Muscle of arm (tissue), 12 donors: ENCODE results near the gene GDF15. TPM values are rescaled to one million over a fixed set of nuclear protein-coding genes. Genes with fewer than 3 reads are reported as not detected.
"Not testable (repeated sequence)": the region's sequence is repeated elsewhere in the genome, so short reads cannot be mapped to it uniquely, and the experiment has no call there.

Experiments used
- DNase-seq: peaks from one replicate; pipeline ENCODE4 v3.0.0-alpha.2; 2013
- polyA plus RNA-seq, 12 donors: library from polyadenylated mRNA; unstranded; fragments of 120-200 nt; gene quantifications; one replicate each; pipeline ENCODE4 v1.2.1, GENCODE V29; 2013; ENCODE audit not compliant: insufficient read length in 12 of 12

GDF15 gene
- polyA plus RNA-seq, 12 donors, result 0.20 to 9.6 (median 0.54) TPM; not detected in 1

- no peak for DNase-seq
Measured at GRCh38 chr19:18390065-18390907, 4.3 kb downstream of the GDF15 start.

- DNase-seq, result no peak
Measured at GRCh38 chr19:18391509-18392075, 5.6 kb downstream of the GDF15 start.

GRCh38 chr19:18392417-18392816 is 6.5 kb downstream of the GDF15 start:
- DNase-seq, result no peak

- no peak for DNase-seq
Measured at GRCh38 chr19:18392926-18393325, 7.0 kb downstream of the GDF15 start.

- no peak for DNase-seq
Measured at GRCh38 chr19:18393836-18394235, 7.9 kb downstream of the GDF15 start.

- no peak for DNase-seq
Measured at GRCh38 chr19:18396471-18397241, 10.7 kb downstream of the GDF15 start.

- DNase-seq, result no peak
Measured at GRCh38 chr19:18397242-18398202, 11.6 kb downstream of the GDF15 start, which contains the start of gene LRRC25. Gene LRRC25 (minus strand): TSS chr19:18397622. CDS start chr19:18396963, 659 bp downstream.

- no peak for DNase-seq
Measured at GRCh38 chr19:18399008-18399407, 13.1 kb downstream of the GDF15 start.

- peak; percentile 84 for DNase-seq
Measured at GRCh38 chr19:18401580-18402112, 15.7 kb downstream of the GDF15 start.

- DNase-seq, result not testable (repeated sequence)
Measured at GRCh38 chr19:18402455-18403248, 16.7 kb downstream of the GDF15 start.

- not testable (repeated sequence) for DNase-seq
Measured at GRCh38 chr19:18405754-18406153, 19.8 kb downstream of the GDF15 start.

- DNase-seq, result no peak
Measured at GRCh38 chr19:18406749-18407148, 20.8 kb downstream of the GDF15 start.

- DNase-seq, result no peak
Measured at GRCh38 chr19:18408053-18408476, 22.1 kb downstream of the GDF15 start.

- no peak for DNase-seq
Measured at GRCh38 chr19:18412610-18413239, 26.8 kb downstream of the GDF15 start.

GRCh38 chr19:18414504-18415177 is 28.7 kb downstream of the GDF15 start:
- no peak for DNase-seq

- DNase-seq, result peak; percentile 88
Measured at GRCh38 chr19:18415178-18415867, 29.4 kb downstream of the GDF15 start.

- DNase-seq, result peak; percentile 95
Measured at GRCh38 chr19:18416778-18417249, 30.9 kb downstream of the GDF15 start.
